Neural progenitor cell (in vitro differentiated cells): ENCODE measurements around the gene PIK3R6. TPM values are rescaled to one million over a fixed set of nuclear protein-coding genes. Genes with fewer than 3 reads are reported as not detected.

Experiments used
- DNase-seq: peaks from one replicate; pipeline ENCODE4 v3.0.0-alpha.2; 2016; ENCODE audit warnings: low spot score
- H2AFZ ChIP-seq: fragments of 200-600 bp; sonication (generic); replicated peaks from 2 replicates; pipeline ENCODE4 v1.6.1; 2016; ENCODE audit warnings: antibody characterized with exemption
- H3F3A ChIP-seq: fragments of 200-600 bp; sonication (generic); 2 replicates; pipeline ENCODE4 v1.6.1; 2016; ENCODE audit warnings: antibody characterized with exemption, low read depth
- H3K27ac ChIP-seq: fragments of 200-600 bp; sonication (generic); 2 replicates; pipeline ENCODE4 v1.5.1; 2016; ENCODE audit warnings: mild to moderate bottlenecking
- H3K27me3 ChIP-seq: fragments of 200-600 bp; sonication (generic); 2 replicates; pipeline ENCODE4 v1.6.1; 2016; ENCODE audit warnings: mild to moderate bottlenecking, moderate library complexity
- H3K36me3 ChIP-seq: fragments of 200-600 bp; sonication (generic); 2 replicates; pipeline ENCODE4 v1.5.1; 2016
- H3K4me1 ChIP-seq: fragments of 200-600 bp; sonication (generic); 2 replicates; pipeline ENCODE4 v1.6.1; 2016; ENCODE audit warnings: mixed run types
- H3K4me2 ChIP-seq: fragments of 200-600 bp; sonication (generic); 2 replicates; pipeline ENCODE4 v1.6.1; 2016
- H3K4me3 ChIP-seq: fragments of 200-600 bp; sonication (generic); 2 replicates; pipeline ENCODE4 v1.5.1; 2016
- H3K79me2 ChIP-seq: fragments of 200-600 bp; sonication (generic); 2 replicates; pipeline ENCODE4 v1.6.1; 2016; ENCODE audit warnings: low read depth
- H3K9ac ChIP-seq: fragments of 200-600 bp; sonication (generic); 2 replicates; pipeline ENCODE4 v1.6.1; 2016
- H3K9me3 ChIP-seq: fragments of 200-600 bp; sonication (generic); 2 replicates; pipeline ENCODE4 v1.5.1; 2016; ENCODE audit warnings: low read depth
- H4K20me1 ChIP-seq: fragments of 200-600 bp; sonication (generic); 2 replicates; pipeline ENCODE4 v1.6.1; 2016; ENCODE audit warnings: low read depth
- H3K27ac Mint-ChIP-seq: 3 replicates; pipeline ENCODE4 v1.8.0; 2021; ENCODE audit warnings: mixed read lengths
- H3K27me3 Mint-ChIP-seq: 2 replicates; pipeline ENCODE4 v1.8.0; 2022; ENCODE audit warnings: low read depth, mild to moderate bottlenecking, inconsistent platforms, moderate library complexity, mixed read lengths; ENCODE audit not compliant: insufficient read depth
- H3K36me3 Mint-ChIP-seq: 3 replicates; pipeline ENCODE4 v1.8.0; 2021; ENCODE audit warnings: mixed read lengths
- H3K4me1 Mint-ChIP-seq: 3 replicates; pipeline ENCODE4 v1.8.0; 2021; ENCODE audit warnings: mixed read lengths
- H3K4me3 Mint-ChIP-seq: 3 replicates; pipeline ENCODE4 v1.8.0; 2021; ENCODE audit warnings: mild to moderate bottlenecking, moderate library complexity, mixed read lengths
- H3K9me3 Mint-ChIP-seq: 3 replicates; pipeline ENCODE4 v1.8.0; 2020; ENCODE audit warnings: mixed read lengths
- EZH2 ChIP-seq: fragments of 200-600 bp; sonication (generic); IDR thresholded peaks from 2 replicates; pipeline ENCODE4 v1.6.1; 2017; ENCODE audit warnings: antibody characterized with exemption, mild to moderate bottlenecking, moderate library complexity
- EZH2phosphoT487 ChIP-seq: fragments of 200-600 bp; sonication (generic); IDR thresholded peaks from 2 replicates; pipeline ENCODE4 v1.6.1; 2017; ENCODE audit warnings: antibody characterized with exemption
- total RNA-seq: library from RNA; depleted of rRNA; stranded (reverse); fragments of >200 nt; gene quantifications from 2 replicates; pipeline ENCODE4 v1.2.3, GENCODE V29; 2015; ENCODE audit warnings: low replicate concordance
- TF ChIP-seq, protein P1 (sequence below): fragments of 200-600 bp; sonication (generic); IDR thresholded peaks from 2 replicates; pipeline ENCODE4 v1.5.1; 2017; ENCODE audit warnings: antibody characterized with exemption, mild to moderate bottlenecking

Gene PIK3R6
- total RNA-seq, 1 donor from 2014 or later: not detected

DNA sequence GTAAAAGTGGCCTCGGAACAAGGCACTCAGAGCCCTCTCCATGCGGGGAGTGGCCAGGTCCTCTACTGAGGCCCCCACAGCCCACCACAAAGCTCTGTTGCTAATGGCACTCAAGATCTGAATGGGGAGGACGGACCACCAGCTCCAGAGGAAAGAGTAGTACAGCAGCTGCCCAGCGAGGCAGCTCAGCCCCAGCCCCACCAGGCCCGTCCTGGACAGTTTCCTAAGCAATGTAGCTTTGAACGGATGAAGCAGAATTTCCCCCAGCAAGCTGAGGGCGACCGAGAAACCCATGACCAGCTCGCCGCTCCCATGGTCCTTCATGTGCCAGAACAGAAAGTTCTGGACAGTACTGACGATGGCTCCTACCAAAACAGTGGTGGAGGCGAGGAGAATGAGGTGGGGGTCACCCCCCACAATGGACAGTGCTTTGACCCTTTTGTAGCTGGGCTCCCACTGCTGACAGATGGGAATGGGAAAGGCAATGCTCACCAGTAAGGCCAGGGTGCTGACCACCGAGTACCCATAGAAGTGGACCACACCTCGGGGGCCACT is 69.8 kb downstream of the PIK3R6 start:
- no peaks in the 10 kb centered on the region for H3K9me3 ChIP-seq
- H3K4me3 Mint-ChIP-seq: no peak overlapping the region
- H4K20me1 ChIP-seq: no peaks in the 10 kb centered on the region
- H3K4me1 Mint-ChIP-seq: peaks cover 3% of the 10 kb centered on the region
- no peak for DNase-seq
- no peaks in the 10 kb centered on the region for H3K9me3 Mint-ChIP-seq
- H3K9ac ChIP-seq: no peak overlapping the region
- H3K4me2 ChIP-seq: no peak overlapping the region
- H3K4me3 ChIP-seq: no peak overlapping the region
- TF ChIP-seq EZH2phosphoT487: no peak
- TF ChIP-seq, protein P1, sequence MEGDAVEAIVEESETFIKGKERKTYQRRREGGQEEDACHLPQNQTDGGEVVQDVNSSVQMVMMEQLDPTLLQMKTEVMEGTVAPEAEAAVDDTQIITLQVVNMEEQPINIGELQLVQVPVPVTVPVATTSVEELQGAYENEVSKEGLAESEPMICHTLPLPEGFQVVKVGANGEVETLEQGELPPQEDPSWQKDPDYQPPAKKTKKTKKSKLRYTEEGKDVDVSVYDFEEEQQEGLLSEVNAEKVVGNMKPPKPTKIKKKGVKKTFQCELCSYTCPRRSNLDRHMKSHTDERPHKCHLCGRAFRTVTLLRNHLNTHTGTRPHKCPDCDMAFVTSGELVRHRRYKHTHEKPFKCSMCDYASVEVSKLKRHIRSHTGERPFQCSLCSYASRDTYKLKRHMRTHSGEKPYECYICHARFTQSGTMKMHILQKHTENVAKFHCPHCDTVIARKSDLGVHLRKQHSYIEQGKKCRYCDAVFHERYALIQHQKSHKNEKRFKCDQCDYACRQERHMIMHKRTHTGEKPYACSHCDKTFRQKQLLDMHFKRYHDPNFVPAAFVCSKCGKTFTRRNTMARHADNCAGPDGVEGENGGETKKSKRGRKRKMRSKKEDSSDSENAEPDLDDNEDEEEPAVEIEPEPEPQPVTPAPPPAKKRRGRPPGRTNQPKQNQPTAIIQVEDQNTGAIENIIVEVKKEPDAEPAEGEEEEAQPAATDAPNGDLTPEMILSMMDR: no peak
- no peak for TF ChIP-seq EZH2
- H3K27ac Mint-ChIP-seq: no peak overlapping the region
- H3K36me3 ChIP-seq: no peaks in the 10 kb centered on the region
- H3K36me3 Mint-ChIP-seq: no peaks in the 10 kb centered on the region
- H3F3A ChIP-seq: peaks cover 4% of the 10 kb centered on the region
- peaks cover 35% of the 10 kb centered on the region for H3K27me3 ChIP-seq
- H3K27ac ChIP-seq: no peak overlapping the region
- H3K27me3 Mint-ChIP-seq: peaks cover 36% of the 10 kb centered on the region
- no peaks in the 10 kb centered on the region for H3K4me1 ChIP-seq
- H2AFZ ChIP-seq: no peak overlapping the region
- no peaks in the 10 kb centered on the region for H3K79me2 ChIP-seq

DNA sequence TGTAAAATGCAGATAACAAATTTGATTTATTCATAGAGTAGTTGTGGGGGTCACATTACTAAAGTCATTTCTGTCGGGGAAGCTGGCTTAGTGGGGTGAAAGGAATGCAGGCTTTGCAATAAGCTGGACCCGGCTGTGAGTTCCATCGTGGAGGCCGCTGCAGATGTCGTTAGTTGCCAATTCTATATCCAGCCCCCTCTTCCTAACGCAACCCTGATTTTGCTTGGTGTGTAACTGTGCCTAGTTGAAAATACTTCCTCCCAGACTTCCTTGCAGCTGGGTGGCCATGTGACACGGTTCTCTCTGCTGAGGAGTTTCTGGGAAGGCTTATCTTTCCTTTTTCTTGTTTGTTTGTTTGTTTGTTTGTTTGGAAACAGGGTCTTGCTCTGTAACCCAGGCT is 72.8 kb downstream of the PIK3R6 start:
- H3K27me3 Mint-ChIP-seq: peaks cover 18% of the 10 kb centered on the region
- H3K27me3 ChIP-seq: peaks cover 30% of the 10 kb centered on the region
- TF ChIP-seq, protein P1: no peak
- TF ChIP-seq EZH2phosphoT487 (no peak), EZH2 (no peak)
- H3K9ac ChIP-seq: no peak overlapping the region
- H3K36me3 ChIP-seq: no peaks in the 10 kb centered on the region
- H3K9me3 Mint-ChIP-seq: peaks cover 3% of the 10 kb centered on the region
- no peak overlapping the region for H3K4me3 ChIP-seq
- H3K79me2 ChIP-seq: no peaks in the 10 kb centered on the region
- peaks cover 6% of the 10 kb centered on the region for H3K4me1 Mint-ChIP-seq
- no peak for DNase-seq
- H3K27ac ChIP-seq: no peak overlapping the region
- peak overlapping the region; percentile 12 for H2AFZ ChIP-seq
- H3K4me1 ChIP-seq: peaks cover 6% of the 10 kb centered on the region
- H3K27ac Mint-ChIP-seq: no peak overlapping the region
- no peaks in the 10 kb centered on the region for H4K20me1 ChIP-seq
- no peaks in the 10 kb centered on the region for H3K36me3 Mint-ChIP-seq
- peaks cover 4% of the 10 kb centered on the region for H3F3A ChIP-seq
- no peaks in the 10 kb centered on the region for H3K9me3 ChIP-seq
- no peak overlapping the region for H3K4me3 Mint-ChIP-seq
- H3K4me2 ChIP-seq: no peak overlapping the region

DNA sequence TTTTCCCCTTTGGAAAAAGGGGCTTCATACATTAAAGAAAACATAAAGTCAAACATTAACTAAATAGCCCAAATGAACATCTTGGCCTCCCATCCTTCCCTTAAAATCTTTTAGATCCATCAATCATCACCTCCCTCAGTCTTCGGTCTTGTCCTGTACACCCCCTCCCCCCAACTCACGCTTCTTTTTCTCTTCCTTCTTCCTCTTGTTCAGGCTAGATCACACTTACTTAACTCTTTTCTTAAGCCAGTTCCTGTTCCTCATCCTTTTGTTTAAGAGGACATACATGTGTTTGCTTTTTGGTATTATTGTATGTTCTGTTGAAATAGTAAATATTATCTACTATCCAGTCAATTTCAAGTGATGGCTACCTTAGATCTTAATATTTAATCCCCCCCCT is 73.8 kb downstream of the PIK3R6 start:
- H3K9me3 Mint-ChIP-seq: peaks cover 3% of the 10 kb centered on the region
- DNase-seq: no peak
- peaks cover 6% of the 10 kb centered on the region for H3K4me1 ChIP-seq
- H3K36me3 ChIP-seq: no peaks in the 10 kb centered on the region
- no peak overlapping the region for H3K4me2 ChIP-seq
- H3K27me3 ChIP-seq: peaks cover 20% of the 10 kb centered on the region
- H3K79me2 ChIP-seq: no peaks in the 10 kb centered on the region
- TF ChIP-seq, protein P1: no peak
- TF ChIP-seq EZH2 (no peak), EZH2phosphoT487 (no peak)
- peaks cover 4% of the 10 kb centered on the region for H3F3A ChIP-seq
- no peaks in the 10 kb centered on the region for H3K9me3 ChIP-seq
- no peak overlapping the region for H3K4me3 ChIP-seq
- H3K27me3 Mint-ChIP-seq: peaks cover 13% of the 10 kb centered on the region
- H4K20me1 ChIP-seq: no peaks in the 10 kb centered on the region
- H3K36me3 Mint-ChIP-seq: no peaks in the 10 kb centered on the region
- no peak overlapping the region for H3K9ac ChIP-seq
- no peak overlapping the region for H3K27ac Mint-ChIP-seq
- no peak overlapping the region for H3K27ac ChIP-seq
- no peak overlapping the region for H2AFZ ChIP-seq
- H3K4me1 Mint-ChIP-seq: peaks cover 9% of the 10 kb centered on the region
- no peak overlapping the region for H3K4me3 Mint-ChIP-seq
